HFFc6 (cell line): ENCODE measurements around the gene OR11H12. TPM values are rescaled to one million over a fixed set of nuclear protein-coding genes. Genes with fewer than 3 reads are reported as not detected.
"Not testable (repeated sequence)": the region's sequence is repeated elsewhere in the genome, so short reads cannot be mapped to it uniquely, and the experiment has no call there.

Experiments
- DNase-seq: peaks from one replicate; pipeline ENCODE4 v3.0.0-alpha.2; 2018
- H3K27ac Mint-ChIP-seq: 2 replicates; pipeline ENCODE4 v1.8.0; 2020; ENCODE audit warnings: mild to moderate bottlenecking, mixed read lengths
- H3K27me3 Mint-ChIP-seq: 2 replicates; pipeline ENCODE4 v1.8.0; 2021; ENCODE audit warnings: mild to moderate bottlenecking, moderate library complexity, mixed read lengths; ENCODE audit not compliant: insufficient read depth
- H3K36me3 Mint-ChIP-seq: 2 replicates; pipeline ENCODE4 v1.8.0; 2021; ENCODE audit warnings: low read depth, mixed read lengths
- H3K4me1 Mint-ChIP-seq: 2 replicates; pipeline ENCODE4 v1.8.0; 2020; ENCODE audit warnings: low read depth, mixed read lengths
- H3K4me3 Mint-ChIP-seq: 2 replicates; pipeline ENCODE4 v1.8.0; 2020; ENCODE audit warnings: mild to moderate bottlenecking, moderate library complexity, mixed read lengths
- H3K9me3 Mint-ChIP-seq: 2 replicates; pipeline ENCODE4 v1.8.0; 2020; ENCODE audit warnings: mild to moderate bottlenecking, mixed read lengths
- long read RNA-seq: library from polyadenylated mRNA; unstranded; transcript quantifications from one replicate; pipeline ENCODE4 v2.0.0, GENCODE V29; 2019
- total RNA-seq, 6 experiments: library from RNA; stranded (reverse); fragmentation: NEBNext Ultra II Directional; extraction: Animal tissue kit (Norgen Biotek cat#: 25700); gene quantifications; 2 replicates in 1 of 6; 3 replicates in 5 of 6; pipeline ENCODE4 v1.2.3, GENCODE V29; 2021

Gene OR11H12, protein sequence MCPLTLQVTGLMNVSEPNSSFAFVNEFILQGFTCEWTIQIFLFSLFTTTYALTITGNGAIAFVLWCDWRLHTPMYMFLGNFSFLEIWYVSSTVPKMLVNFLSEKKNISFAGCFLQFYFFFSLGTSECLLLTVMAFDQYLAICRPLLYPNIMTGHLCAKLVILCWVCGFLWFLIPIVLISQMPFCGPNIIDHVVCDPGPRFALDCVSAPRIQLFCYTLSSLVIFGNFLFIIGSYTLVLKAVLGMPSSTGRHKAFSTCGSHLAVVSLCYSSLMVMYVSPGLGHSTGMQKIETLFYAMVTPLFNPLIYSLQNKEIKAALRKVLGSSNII
- total RNA-seq, result not detected
- long read RNA-seq, result 0 reads

DNA sequence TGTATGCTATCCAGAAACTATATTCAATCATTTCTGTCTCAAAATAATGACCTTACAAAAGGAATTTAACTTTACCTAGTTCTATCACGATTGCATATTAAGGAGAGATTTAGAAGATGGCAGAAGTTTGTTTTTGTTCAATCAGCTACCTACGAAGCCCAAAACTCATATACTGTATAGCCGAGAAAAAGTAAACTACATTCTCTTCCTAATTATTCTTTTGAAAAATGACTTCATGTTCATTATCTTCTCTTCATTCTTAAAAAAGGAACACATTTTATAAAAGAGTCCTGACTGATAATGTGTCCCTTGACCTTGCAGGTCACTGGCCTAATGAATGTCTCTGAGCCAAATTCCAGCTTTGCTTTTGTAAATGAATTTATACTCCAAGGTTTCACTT is at the start of gene OR11H12:
OR11H12 (plus strand) TSS at position 301 of the 400 bp plus-strand sequence; CDS start at position 301, 0 bp downstream.
- not testable (repeated sequence) for H3K4me1 Mint-ChIP-seq, DNase-seq, H3K27me3 Mint-ChIP-seq, H3K9me3 Mint-ChIP-seq, H3K27ac Mint-ChIP-seq, H3K4me3 Mint-ChIP-seq, H3K36me3 Mint-ChIP-seq

DNA sequence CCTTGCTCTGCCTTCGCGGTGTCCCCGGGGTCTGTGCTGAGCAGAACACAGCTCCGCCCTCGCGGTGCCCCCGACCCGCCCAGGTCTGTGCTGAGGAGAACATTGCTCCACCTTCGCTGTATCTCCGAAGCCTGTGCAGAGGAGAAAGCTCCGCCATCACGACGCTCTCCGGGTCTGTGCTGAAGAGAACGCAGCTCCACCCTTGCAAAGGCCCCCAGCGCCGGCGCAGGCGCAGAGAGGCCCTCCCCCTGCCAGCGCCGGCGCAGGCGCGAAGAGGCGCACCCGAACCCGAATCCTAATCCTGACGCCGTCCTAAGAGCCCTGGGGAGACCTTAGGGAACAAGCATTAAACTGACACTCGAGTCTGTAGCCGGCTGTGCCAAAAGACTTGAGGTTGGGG is 18.0 kb upstream of the OR11H12 start:
- not testable (repeated sequence) for H3K4me3 Mint-ChIP-seq, H3K36me3 Mint-ChIP-seq, DNase-seq, H3K27me3 Mint-ChIP-seq, H3K9me3 Mint-ChIP-seq, H3K27ac Mint-ChIP-seq, H3K4me1 Mint-ChIP-seq

DNA sequence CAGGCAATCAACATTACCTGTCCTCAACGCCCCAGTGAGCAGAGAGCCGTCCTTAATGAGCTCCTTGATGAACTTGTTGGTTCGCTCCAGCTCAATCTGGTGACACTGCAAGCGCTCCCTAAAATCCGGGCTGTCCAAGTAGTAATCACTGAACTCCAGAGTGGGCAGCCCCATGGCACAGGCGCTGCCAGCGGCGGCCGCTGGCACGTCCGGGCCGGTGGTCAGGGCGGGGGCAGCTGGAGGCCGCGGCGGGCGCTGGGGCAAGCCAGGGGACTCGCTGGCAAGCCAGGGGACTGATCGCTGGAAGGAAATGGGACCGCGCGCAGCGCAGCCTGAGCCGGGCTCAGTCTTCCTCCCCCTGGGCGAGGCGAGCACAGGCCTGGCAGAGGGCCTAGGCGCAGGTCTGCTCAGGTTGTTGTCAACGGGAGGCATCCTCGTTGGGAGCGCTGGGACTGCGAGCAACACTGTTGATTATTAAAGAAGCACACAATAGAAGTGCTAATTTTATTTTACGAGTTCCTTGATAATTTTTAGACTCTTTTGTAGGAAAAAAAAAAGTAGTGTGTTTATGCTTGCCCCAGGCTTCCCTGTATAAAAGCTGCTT is 25.8 kb downstream of the OR11H12 start:
- H3K9me3 Mint-ChIP-seq, result not testable (repeated sequence)

DNA sequence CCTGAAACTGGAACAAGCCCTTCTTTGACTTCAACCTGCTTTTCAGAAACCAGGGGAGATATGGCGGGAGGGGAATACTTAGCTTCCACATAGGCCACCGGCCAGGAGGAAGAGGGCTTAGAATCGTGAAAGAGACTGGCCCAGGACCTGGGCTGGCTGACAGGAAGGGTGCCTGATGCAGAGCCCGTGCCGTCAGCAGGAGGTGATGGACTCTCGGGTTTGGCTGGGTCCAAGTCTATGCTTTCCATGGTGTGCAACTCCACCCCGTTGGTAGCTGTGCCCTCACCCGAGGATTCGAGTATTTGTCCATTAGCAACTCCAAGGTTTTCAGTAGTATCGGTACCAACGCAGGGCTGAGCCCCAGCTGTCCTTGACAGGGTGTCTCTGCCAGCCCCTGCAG is 35.1 kb downstream of the OR11H12 start:
- H3K36me3 Mint-ChIP-seq, H3K9me3 Mint-ChIP-seq, H3K27me3 Mint-ChIP-seq, H3K4me1 Mint-ChIP-seq, H3K4me3 Mint-ChIP-seq, H3K27ac Mint-ChIP-seq, DNase-seq: not testable (repeated sequence)

More for the DNA sequence above, 25.8 kb downstream of the OR11H12 start:
- not testable (repeated sequence) for DNase-seq, H3K27ac Mint-ChIP-seq, H3K4me1 Mint-ChIP-seq, H3K36me3 Mint-ChIP-seq, H3K4me3 Mint-ChIP-seq, H3K27me3 Mint-ChIP-seq

DNA sequence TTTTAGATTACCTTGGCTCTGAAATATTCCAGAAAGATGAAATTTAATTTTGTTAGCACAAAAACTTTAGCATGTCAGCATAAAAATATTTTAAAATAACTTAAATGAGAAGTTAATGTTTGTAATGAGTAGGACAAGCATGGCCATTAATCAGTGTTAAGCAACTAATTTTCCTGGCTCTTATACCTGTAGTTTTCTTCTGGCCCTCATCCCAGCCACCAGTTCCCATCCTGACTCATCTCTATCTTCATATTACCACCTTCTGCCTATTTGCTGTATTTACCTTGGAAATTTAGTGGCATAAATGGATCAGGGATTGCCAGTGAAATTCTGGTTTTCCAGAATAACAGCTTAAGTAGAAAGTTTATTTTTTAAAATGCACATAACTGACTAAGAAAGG is 37.1 kb downstream of the OR11H12 start:
- not testable (repeated sequence) for H3K4me3 Mint-ChIP-seq, H3K36me3 Mint-ChIP-seq

DNA sequence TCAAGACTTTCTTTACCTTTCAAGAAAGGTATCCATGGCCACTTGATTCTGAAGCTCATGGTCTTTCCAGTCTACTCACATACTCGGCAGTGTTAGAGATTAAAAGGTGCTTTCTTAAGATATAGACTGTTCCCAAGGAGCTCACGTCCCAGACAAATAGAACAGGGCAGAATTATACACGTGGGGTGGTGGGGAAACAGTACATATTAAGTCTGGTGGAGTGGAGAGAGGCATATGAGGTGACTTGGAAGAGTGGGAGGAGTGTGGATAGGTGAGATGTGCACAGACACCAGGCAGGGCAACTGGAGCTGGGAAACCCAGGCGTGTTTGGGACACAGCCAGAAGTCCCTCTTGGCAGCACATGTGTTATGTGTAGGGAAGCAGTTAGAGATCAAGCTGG is 37.9 kb downstream of the OR11H12 start:
- not testable (repeated sequence) for H3K27me3 Mint-ChIP-seq, DNase-seq, H3K27ac Mint-ChIP-seq, H3K4me3 Mint-ChIP-seq, H3K4me1 Mint-ChIP-seq, H3K9me3 Mint-ChIP-seq, H3K36me3 Mint-ChIP-seq

More for the DNA sequence above, 37.1 kb downstream of the OR11H12 start:
- H3K27me3 Mint-ChIP-seq, DNase-seq, H3K9me3 Mint-ChIP-seq, H3K4me1 Mint-ChIP-seq, H3K27ac Mint-ChIP-seq: not testable (repeated sequence)

DNA sequence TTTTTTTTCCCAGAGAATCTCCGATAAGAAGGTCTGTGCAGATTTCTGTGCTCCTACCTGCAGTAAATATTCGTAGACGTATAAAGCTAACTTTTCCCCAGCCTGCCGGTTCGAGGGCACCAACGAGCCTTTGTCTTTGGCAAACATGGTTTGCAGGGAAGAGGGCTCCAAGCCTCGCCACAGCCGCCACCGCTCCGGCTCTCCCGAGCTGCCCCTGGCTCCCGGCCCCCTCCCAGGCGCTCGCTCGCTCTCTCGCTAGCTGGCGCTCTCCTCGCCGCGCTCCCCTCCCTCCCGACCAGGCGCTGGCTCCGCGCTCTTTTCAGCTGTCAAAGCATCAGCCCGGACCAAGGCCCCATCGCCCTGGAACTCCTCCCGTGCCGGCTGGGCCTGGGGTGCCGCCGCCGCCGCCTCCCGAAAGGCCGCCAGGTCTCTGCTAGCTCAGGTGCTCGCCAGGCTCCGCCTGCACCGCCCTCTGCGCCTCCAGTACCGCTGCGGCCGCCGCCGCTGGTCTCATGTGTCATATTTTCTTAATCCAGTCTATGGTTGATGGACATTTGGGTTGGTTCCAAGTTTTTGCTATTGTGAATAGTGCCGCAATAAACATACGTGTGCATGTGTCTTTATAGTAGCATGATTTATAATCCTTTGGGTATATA is 45.3 kb downstream of the OR11H12 start:
- H3K4me3 Mint-ChIP-seq, H3K9me3 Mint-ChIP-seq, DNase-seq, H3K4me1 Mint-ChIP-seq, H3K27ac Mint-ChIP-seq, H3K36me3 Mint-ChIP-seq, H3K27me3 Mint-ChIP-seq: not testable (repeated sequence)
